NCI-H2227 treated with DMSO at 0.1 percent for 48 hours (cell line): ENCODE results near the gene ETV2.
A peak's percentile ranks its signal among the peaks of the same experiment; 100 is the strongest.
"Not testable (repeated sequence)": the region's sequence is repeated elsewhere in the genome, so short reads cannot be mapped to it uniquely, and the experiment has no call there.

Experiments used
- DNase-seq: peaks from one replicate; lab custom pipeline; 2025; lab: John Stamatoyannopoulos, UW

ETV2 gene

GRCh38 chr19:35657904-35658700 is 16.6 kb downstream of the ETV2 start:
- no peak for DNase-seq

DNA sequence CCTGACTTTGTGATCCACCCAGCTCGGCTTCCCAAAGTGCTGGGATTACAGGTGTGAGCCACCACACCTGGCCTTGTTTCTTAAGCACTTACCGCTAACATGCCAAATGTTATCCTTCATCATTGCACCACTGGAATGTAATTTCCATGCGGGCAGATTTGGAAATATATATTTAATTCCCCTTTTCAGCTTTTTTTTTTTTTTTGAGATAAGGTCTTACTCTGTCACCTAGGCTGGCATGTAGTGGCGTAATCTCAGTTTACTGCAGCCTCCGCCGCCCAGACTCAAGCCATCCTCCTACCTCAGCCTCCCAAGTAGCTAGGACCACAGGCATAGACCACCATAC is 20.4 kb downstream of the ETV2 start:
- no peak for DNase-seq

GRCh38 chr19:35663981-35664380 is 22.4 kb downstream of the ETV2 start:
- no peak for DNase-seq

DNA sequence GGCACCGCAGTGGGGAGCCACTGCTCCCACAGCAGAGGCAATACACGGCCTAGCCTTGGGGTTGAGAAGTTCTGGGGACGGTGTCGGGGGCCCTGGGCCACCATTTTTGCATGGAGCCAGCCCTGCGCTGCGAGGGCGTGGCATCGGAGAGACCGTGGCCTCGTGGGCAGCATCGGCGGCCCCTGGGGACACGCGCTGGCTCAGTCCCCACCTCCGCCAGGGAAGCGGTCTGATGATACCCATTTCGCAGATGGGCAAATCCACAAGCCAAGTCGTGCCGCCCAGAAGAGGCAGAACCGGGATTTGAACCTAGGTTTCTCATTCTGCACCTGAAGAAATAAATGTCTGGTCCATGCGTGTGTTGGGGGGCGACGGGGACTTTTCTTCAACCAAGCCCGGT is 23.6 kb downstream of the ETV2 start:
- no peak for DNase-seq

GRCh38 chr19:35665604-35666003 is 24.1 kb downstream of the ETV2 start:
- DNase-seq, result no peak

GRCh38 chr19:35666251-35666913 is 24.8 kb downstream of the ETV2 start, which contains the start of gene UPK1A:
Gene UPK1A (plus strand): TSS chr19:35666517. CDS start chr19:35666813, 296 bp downstream.
- DNase-seq, result no peak

GRCh38 chr19:35669566-35669965 is 28.0 kb downstream of the ETV2 start:
- DNase-seq, result no peak

DNA sequence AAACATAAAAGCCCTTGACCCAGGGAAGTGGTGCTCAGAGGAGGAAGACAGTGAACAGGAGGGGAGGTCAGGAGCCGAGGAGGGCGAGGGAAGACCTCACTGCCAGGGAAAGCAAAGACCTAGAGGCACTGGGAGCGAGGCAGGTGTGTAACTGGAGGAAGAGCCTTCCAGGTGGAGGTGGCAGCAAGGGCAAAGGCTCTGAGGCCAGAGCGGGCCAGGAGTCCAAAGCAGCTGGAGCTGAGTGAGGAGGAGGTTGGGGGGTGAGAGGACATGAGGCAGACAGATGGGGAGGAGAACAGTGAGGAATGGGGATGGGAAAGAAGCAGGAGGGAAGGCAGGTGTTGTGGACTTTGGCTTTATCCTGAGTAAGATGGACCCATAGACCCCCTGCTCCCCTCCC is 28.4 kb downstream of the ETV2 start:
- DNase-seq, result no peak

- DNase-seq, result no peak
These were observed 29.1 kb downstream of the ETV2 start for GRCh38 chr19:35670686-35671085.

DNA sequence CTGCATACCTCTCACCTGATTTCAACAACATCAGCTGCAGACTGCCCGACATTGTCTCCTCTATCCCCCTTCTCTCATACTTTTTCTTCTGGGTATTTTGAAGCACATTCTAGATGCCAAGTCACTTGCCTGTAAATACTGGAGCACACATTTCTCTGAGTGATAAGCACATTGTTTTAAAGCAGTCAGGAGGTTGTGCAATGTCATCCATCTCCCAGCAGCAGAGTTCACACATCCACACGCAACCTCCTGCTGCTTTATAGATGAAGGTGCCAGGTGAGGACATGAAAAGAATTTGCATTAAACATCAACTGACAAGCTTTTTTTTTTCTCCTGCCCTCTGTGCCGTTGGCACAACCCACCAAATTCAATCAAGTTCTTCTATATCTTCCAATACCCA is 30.3 kb downstream of the ETV2 start:
- DNase-seq, result no peak

DNA sequence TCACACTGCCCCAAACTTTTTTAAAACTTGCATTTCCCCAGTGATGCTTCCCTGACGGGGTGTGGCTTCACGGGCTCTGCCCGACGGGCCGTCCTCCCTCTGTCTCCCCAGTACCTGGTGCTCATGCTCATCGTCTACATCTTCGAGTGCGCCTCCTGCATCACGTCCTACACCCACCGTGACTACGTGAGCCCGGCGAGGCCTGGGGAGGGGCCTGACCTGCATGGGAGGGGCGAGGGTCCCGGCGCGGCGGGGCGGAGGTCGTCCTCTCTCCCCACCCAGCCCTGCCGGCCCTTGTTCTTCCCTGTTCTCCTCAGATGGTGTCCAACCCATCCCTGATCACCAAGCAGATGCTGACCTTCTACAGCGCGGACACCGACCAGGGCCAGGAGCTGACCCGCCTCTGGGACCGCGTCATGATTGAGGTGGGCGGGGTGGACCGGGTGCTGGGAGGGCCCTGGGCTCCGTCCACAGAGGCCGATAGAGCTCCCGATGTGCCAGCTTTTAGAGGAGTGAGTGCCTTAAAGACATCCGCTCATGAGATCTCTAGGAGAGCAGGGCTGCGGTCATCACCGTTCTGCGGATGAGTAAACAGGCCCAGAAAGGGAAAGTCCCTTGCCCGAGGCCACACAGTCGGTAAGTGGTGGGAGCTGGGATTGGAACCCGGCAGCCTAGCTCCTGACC is 31.7 kb downstream of the ETV2 start:
- DNase-seq, result peak; percentile 99

- DNase-seq, result no peak
These were observed 34.1 kb downstream of the ETV2 start for GRCh38 chr19:35675589-35676140.

DNA sequence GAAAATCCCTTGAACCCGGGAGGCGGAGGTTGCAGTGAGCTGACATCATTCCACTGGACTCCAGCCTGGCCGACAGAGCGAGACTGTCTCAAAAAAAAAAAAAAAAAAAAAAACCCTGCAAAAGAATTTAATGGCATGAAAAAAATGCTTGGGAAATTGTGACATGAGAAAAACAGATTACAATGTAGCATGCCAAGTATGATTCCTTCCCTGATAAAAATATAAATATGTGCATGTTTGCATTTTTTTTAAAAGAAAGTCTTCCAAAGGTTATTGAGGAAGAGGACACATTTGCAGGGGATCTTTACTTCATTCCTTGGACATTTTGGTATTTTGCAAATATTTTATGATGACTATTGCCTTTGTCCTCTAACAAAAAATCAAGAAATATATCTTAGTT is 48.3 kb downstream of the ETV2 start:
- no peak for DNase-seq

- not testable (repeated sequence) for DNase-seq
These were observed 49.6 kb downstream of the ETV2 start for GRCh38 chr19:35691106-35691505.

DNA sequence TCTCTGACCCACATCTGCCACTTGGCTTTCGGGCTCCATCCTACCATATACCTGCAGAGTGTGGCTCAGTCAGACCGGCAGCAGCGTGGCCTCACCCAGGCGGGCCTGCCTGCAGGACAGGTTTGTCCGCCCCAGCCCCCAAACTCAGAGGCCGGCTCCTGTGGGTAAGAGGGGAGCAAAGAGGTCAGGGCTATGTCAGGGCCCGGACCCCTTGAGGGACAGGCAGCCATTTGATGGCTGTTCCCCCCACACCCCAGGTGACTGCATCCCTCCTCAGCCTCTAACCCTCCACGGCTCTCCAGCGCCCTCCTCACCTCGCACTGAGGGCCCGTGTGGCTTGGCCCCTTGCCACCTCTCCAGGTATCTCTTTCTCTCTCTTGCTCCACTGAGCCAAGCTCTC is 50.5 kb downstream of the ETV2 start:
- DNase-seq, result no peak

DNA sequence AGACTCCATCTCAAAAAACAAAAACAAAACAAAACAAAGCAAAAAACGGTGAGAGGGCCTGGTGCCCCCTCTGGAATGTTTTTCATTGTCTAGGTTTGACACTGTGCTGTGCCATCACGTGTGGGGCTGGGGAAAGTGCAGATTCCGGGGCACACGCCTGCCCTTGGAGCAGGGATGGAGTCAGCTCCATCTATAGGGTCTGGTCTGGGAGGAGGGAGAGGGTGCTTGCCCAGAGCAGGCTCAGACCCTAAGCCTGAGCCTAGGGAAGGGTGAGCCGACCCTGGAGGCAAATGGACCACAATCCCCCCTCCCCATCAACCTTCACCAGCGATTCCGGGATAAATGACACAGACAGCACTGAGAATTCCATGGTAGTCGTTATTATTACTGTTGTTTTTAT is 51.9 kb downstream of the ETV2 start:
- no peak for DNase-seq

GRCh38 chr19:35693835-35694599 is 52.5 kb downstream of the ETV2 start:
- peak; percentile 98 for DNase-seq
